BE2C (cell line): ENCODE results near the gene EIF4E2.

Source experiments
- DNase-seq: peaks from one replicate; pipeline ENCODE4 v3.0.0-alpha.2; 2020
- H3K27me3 ChIP-seq: fragments of 250-450 bp; sonication (Bioruptor Pico); 2 replicates; pipeline ENCODE4 v1.5.1; 2020; ENCODE audit warnings: mild to moderate bottlenecking
- H3K36me3 ChIP-seq: fragments of 250-450 bp; sonication (Bioruptor Pico); 2 replicates; pipeline ENCODE4 v1.5.1; 2020; ENCODE audit warnings: mild to moderate bottlenecking
- H3K4me1 ChIP-seq: fragments of 250-450 bp; sonication (Bioruptor Pico); 2 replicates; pipeline ENCODE4 v1.5.1; 2020
- H3K4me3 ChIP-seq: 2 replicates; pipeline ENCODE4 v1.5.1; 2011; ENCODE audit warnings: low read depth, low read length
- H3K9me3 ChIP-seq: fragments of 250-450 bp; sonication (Bioruptor Pico); 2 replicates; pipeline ENCODE4 v1.5.1; 2020
- TF ChIP-seq, protein P1 (sequence below): IDR thresholded peaks from 2 replicates; pipeline ENCODE4 v1.5.1; 2012; ENCODE audit warnings: mild to moderate bottlenecking, low read depth, low read length

Gene EIF4E2

DNA sequence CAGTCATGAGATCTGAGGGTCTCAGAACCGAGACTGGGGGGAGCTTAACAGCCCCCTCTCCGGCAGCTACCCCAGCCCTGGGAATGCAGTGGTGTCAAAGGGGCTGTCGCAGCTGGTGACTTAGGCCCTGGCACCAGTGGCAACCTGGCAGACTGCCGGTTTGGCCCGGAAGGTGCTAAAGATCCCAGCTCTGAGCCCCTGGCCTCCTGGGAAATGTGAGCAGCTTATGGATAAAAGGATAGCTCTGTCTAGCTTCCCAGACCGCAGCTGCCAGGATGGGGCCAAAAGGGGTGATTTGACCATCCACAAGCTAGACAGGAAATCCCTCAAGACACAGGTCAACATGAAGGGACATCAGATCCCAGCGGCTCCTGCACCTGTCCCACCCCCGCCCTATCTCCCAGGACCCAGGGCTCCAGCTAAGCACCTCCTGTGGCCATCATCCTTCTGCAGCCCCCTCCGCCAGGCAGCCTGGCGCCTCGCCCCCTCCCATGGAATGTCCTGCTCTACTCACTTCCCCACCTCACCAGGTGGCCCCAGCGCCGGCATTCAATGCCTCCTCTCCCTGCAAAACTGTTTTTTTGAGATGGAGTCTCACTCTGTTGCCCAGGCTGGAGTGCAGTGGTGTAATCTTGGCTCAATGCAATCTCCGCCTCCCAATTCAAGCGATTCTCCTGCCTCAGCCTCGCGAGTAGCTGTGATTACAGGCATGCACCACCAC is 49.7 kb downstream of the EIF4E2 start:
- no peak for DNase-seq
- TF ChIP-seq, protein P1, sequence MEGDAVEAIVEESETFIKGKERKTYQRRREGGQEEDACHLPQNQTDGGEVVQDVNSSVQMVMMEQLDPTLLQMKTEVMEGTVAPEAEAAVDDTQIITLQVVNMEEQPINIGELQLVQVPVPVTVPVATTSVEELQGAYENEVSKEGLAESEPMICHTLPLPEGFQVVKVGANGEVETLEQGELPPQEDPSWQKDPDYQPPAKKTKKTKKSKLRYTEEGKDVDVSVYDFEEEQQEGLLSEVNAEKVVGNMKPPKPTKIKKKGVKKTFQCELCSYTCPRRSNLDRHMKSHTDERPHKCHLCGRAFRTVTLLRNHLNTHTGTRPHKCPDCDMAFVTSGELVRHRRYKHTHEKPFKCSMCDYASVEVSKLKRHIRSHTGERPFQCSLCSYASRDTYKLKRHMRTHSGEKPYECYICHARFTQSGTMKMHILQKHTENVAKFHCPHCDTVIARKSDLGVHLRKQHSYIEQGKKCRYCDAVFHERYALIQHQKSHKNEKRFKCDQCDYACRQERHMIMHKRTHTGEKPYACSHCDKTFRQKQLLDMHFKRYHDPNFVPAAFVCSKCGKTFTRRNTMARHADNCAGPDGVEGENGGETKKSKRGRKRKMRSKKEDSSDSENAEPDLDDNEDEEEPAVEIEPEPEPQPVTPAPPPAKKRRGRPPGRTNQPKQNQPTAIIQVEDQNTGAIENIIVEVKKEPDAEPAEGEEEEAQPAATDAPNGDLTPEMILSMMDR = no peak
- peaks cover 4% of the 10 kb centered on the region; the same call in 1 of the 2 replicates for H3K27me3 ChIP-seq
- H3K4me1 ChIP-seq = no peaks in the 10 kb centered on the region
- no peaks in the 10 kb centered on the region for H3K9me3 ChIP-seq
- H3K36me3 ChIP-seq = no peaks in the 10 kb centered on the region
- no peak overlapping the region for H3K4me3 ChIP-seq

DNA sequence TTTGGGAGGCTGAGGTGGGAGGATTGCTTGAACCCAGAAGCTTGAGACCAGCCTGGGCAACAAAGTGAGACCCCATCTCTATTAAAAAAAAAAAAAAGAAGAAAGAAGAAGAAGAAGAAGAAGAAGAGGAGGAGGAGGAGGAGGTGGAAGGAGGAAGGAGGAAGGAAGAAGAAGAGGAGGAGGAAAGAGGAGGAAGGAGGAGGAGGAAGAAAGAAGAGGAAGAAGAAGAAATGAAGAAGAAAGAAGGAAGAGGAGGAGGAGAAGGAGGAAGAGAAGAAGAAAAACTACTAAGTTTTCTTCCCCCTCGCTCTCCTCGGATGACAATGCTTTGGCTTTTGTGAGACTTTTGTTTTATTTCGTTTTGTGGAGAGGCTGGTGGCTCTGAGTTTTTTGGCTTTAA is 52.8 kb downstream of the EIF4E2 start:
- no peak for DNase-seq
- no peaks in the 10 kb centered on the region for H3K4me1 ChIP-seq
- no peaks in the 10 kb centered on the region for H3K36me3 ChIP-seq
- no peaks in the 10 kb centered on the region for H3K9me3 ChIP-seq
- H3K27me3 ChIP-seq = peaks cover 4% of the 10 kb centered on the region; the same call in 1 of the 2 replicates
- no peak overlapping the region for H3K4me3 ChIP-seq
- TF ChIP-seq, protein P1 = no peak

DNA sequence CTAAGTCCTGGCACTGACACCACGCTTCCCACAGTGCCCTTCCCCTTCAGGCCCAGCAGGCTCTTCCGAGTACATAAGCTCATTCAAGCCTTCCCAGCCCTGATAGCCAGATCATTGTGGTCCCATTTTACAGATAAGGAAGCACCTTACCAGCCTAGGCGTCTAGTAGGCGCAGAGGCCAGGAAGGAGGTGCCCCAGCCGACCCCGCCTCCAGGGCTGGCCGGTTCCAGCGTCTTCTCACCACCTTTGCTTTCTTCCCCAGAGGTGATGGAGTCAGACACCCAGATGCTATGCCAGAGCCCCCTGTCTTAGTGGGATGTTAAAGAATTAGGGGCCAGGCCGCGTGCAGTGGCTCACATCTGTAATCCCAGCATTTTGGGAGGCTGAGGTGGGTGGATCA is 54.0 kb downstream of the EIF4E2 start:
- Histone ChIP-seq H3K4me3 (no peak overlapping the region), H3K27me3 (peaks cover 4% of the 10 kb centered on the region; the same call in 1 of the 2 replicates), H3K36me3 (no peaks in the 10 kb centered on the region), H3K9me3 (no peaks in the 10 kb centered on the region), H3K4me1 (no peaks in the 10 kb centered on the region)
- DNase-seq = no peak
- TF ChIP-seq, protein P1 = no peak

DNA sequence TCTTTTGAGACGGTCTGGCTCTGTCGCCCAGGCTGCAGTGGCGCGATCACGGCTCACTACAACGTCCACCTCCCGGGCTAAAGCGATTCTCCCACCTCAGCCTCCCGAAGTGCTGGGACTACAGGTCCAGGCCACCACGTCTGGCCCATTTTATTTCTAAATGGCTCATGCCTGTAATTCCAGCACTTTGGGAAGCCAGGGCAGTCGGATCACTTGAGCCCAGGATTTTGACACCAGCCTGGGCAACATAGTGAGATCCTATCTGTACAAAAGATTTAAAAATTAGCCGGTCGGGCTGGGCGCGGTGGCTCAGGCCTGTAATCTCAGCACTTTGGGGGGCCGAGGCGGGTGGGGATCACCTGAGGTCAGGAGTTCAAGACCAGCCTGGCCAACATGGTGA is 56.5 kb downstream of the EIF4E2 start:
- Histone ChIP-seq H3K36me3 (no peaks in the 10 kb centered on the region), H3K27me3 (peaks cover 4% of the 10 kb centered on the region; the same call in 1 of the 2 replicates), H3K4me1 (no peaks in the 10 kb centered on the region), H3K4me3 (no peak overlapping the region), H3K9me3 (no peaks in the 10 kb centered on the region)
- no peak for DNase-seq
- TF ChIP-seq, protein P1 = no peak

DNA sequence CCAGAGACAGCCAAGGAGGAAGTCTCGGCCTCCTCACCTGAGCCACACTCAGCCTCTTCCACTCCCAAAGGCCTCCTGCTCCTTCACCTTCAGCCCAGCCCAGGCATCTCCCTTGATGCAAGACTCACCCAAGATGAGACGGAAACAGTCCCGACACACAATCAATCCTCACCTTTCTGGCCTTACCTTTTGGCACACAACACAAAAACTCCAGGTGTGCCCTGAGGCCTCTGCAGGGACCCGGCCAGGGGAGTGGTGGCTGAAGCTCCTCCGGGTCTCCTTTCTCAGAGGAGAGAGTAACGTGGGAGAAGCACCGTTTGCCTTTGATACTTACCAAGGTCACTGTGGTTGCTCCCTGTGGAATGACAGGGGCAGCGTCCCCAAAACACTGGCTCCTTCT is 59.1 kb downstream of the EIF4E2 start:
- H3K4me3 ChIP-seq = no peak overlapping the region
- no peak for DNase-seq
- H3K36me3 ChIP-seq = no peaks in the 10 kb centered on the region
- H3K27me3 ChIP-seq = no peaks in the 10 kb centered on the region
- H3K4me1 ChIP-seq = no peaks in the 10 kb centered on the region
- TF ChIP-seq, protein P1 = no peak
- no peaks in the 10 kb centered on the region for H3K9me3 ChIP-seq

DNA sequence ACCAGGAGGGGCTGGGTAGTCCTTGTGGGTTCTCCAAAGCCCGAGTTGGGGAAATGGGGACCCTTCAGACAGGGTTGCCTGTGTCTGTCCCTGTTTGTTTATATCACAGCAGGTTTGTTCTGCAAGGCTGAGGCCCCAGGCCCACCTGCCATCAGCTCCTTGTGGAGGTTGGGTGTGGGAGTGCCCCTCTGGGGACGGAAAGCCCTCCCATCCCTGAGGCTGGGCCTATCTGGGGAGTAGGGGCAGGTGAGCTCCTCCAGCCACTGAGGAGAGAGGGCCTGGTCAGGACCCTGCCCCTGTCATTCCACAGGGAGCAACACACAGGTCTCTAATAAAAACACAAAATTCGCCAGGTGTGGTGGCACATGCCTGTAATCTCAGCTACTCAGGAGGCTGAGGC is 59.6 kb downstream of the EIF4E2 start:
- TF ChIP-seq, protein P1 = no peak

More for the DNA sequence above, 59.6 kb downstream of the EIF4E2 start:
- no peaks in the 10 kb centered on the region for H3K36me3 ChIP-seq
- H3K4me3 ChIP-seq = no peak overlapping the region
- H3K4me1 ChIP-seq = no peaks in the 10 kb centered on the region
- no peak for DNase-seq
- H3K27me3 ChIP-seq = no peaks in the 10 kb centered on the region
- no peaks in the 10 kb centered on the region for H3K9me3 ChIP-seq
